GM12878 (cell line): Measurements from ENCODE around the gene CDC37. TPM values are rescaled to one million over a fixed set of nuclear protein-coding genes. Genes with fewer than 3 reads are reported as not detected.

Source experiments
- CREM ChIP-seq: IDR thresholded peaks from 2 replicates; pipeline ENCODE4 v1.6.1; 2014; ENCODE audit warnings: antibody characterized with exemption, low read depth
- IKZF1 ChIP-seq: fragments of 450-650 bp; conservative IDR thresholded peaks from 2 replicates; pipeline ENCODE4 v1.6.1; 2017; ENCODE audit warnings: antibody characterized with exemption, mild to moderate bottlenecking
- JUND ChIP-seq: IDR thresholded peaks from 2 replicates; pipeline ENCODE4 v1.6.1; 2012; ENCODE audit warnings: low read depth, mild to moderate bottlenecking, low read length, improper control_type of control experiment, moderate library complexity
- KAT2A ChIP-seq: conservative IDR thresholded peaks from 2 replicates; pipeline ENCODE4 v1.6.1; 2011; ENCODE audit warnings: low read depth, low read length; ENCODE audit not compliant: control insufficient read depth
- KDM1A ChIP-seq: fragments of 200-600 bp; sonication (generic); IDR thresholded peaks from 2 replicates; pipeline ENCODE4 v1.6.1; 2016; ENCODE audit warnings: borderline replicate concordance
- KLF5 ChIP-seq: fragments of 450-650 bp; IDR thresholded peaks from 2 replicates; pipeline ENCODE4 v1.6.1; 2014; ENCODE audit warnings: mild to moderate bottlenecking; ENCODE audit not compliant: partially characterized antibody
- MXI1 ChIP-seq: fragments of 150-350 bp; IDR thresholded peaks from 2 replicates; pipeline ENCODE4 v1.6.1; 2011; ENCODE audit warnings: low read depth, mild to moderate bottlenecking, inconsistent platforms, low read length, improper control_type of control experiment
- NBN ChIP-seq: fragments of 450-650 bp; IDR thresholded peaks from 2 replicates; pipeline ENCODE4 v1.6.1; 2016
- RAD21 ChIP-seq: IDR thresholded peaks from 2 replicates; pipeline ENCODE4 v1.6.1; 2011; ENCODE audit warnings: mild to moderate bottlenecking, low read depth, low read length, moderate library complexity; ENCODE audit not compliant: insufficient read depth
- RELA ChIP-seq: fragments of 450-650 bp; IDR thresholded peaks from 2 replicates; pipeline ENCODE4 v1.8.0; 2014; ENCODE audit warnings: borderline replicate concordance; ENCODE audit not compliant: partially characterized antibody
- SRF ChIP-seq, 2 experiments: IDR thresholded peaks; 2 replicates each; pipeline ENCODE4 v1.6.1; 2011; ENCODE audit warnings: low read depth in 2 of 2, low read length in 2 of 2, mild to moderate bottlenecking in 1 of 2, moderate library complexity in 1 of 2
- WRNIP1 ChIP-seq: IDR thresholded peaks from 2 replicates; pipeline ENCODE4 v1.6.1; 2011; ENCODE audit warnings: low read depth, low read length, improper control_type of control experiment, borderline replicate concordance
- polyA plus RNA-seq, 11 experiments: library from polyadenylated mRNA; depleted of rRNA in 4 of 11; unstranded in 6 of 11; stranded (reverse) in 5 of 11; fragments of >200 nt; fragmentation: Nextera tagmentation in 4 of 11; fragmentation: Illumina TruSeq in 1 of 11; extraction: Ambion mirVana in 4 of 11; extraction: Trizol in 1 of 11; gene quantifications; 1 replicate in 1 of 11; 2 replicates in 10 of 11; pipeline versions ENCODE4 v1.2.1 to v1.2.3, GENCODE V29; 2011 to 2016; ENCODE audit warnings: inconsistent platforms in 2 of 11, missing spikeins in 2 of 11, low read depth in 1 of 11
- total RNA-seq, 4 experiments: library from RNA; depleted of rRNA in 3 of 4; stranded (reverse); fragments of >200 nt in 3 of 4; fragmentation: Illumina TruSeq in 1 of 4; extraction: Trizol in 1 of 4; gene quantifications; 2 replicates each; pipeline versions ENCODE4 v1.2.1 to v1.2.3, GENCODE V29; 2013 to 2021
- TF ChIP-seq, protein P1 (sequence below): fragments of 450-650 bp; IDR thresholded peaks from 2 replicates; pipeline ENCODE4 v1.6.1; 2018; ENCODE audit warnings: mild to moderate bottlenecking, low read depth, moderate library complexity; ENCODE audit not compliant: partially characterized antibody
- TF ChIP-seq, protein P2 (sequence below): fragments of 450-650 bp; IDR thresholded peaks from 2 replicates; pipeline ENCODE4 v1.6.1; 2017; ENCODE audit warnings: mild to moderate bottlenecking, moderate library complexity
- TF ChIP-seq, protein P3 (sequence below): fragments of 450-650 bp; IDR thresholded peaks from 2 replicates; pipeline ENCODE4 v1.6.1; 2016; ENCODE audit warnings: mild to moderate bottlenecking, moderate library complexity, borderline replicate concordance
- TF ChIP-seq, protein P4 (sequence below): fragments of 450-650 bp; IDR thresholded peaks from 2 replicates; pipeline ENCODE4 v1.6.1; 2018; ENCODE audit warnings: borderline replicate concordance, mild to moderate bottlenecking; ENCODE audit not compliant: partially characterized antibody

CDC37 gene
- total and polyA plus RNA-seq, 10 of the 15 experiments (the other 5 are each of a cell fraction or from before 2014, with no cell fraction given) = 4.7 to 265 (median 176) TPM

DNA sequence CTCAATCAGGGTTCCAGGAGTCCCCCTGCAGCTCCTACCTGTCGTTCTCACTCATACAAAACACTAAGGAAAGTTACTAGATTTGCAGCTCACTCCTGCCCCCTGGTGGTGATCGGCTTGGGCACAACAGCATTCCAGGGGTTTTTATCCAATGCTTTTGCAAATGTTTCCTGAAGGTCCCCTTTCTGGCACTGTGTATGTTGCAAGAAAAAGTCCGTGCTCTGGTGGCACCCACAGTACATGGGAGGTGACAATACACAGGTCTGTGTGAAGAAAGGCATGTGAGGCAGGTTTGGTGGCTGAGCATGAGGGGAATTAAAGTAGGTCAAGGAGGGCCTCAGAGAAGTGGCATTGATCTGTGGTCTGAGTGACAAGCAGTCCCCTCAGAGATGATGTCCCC, 14.4 kb downstream of the CDC37 start (continued):
- TF ChIP-seq, protein P1, sequence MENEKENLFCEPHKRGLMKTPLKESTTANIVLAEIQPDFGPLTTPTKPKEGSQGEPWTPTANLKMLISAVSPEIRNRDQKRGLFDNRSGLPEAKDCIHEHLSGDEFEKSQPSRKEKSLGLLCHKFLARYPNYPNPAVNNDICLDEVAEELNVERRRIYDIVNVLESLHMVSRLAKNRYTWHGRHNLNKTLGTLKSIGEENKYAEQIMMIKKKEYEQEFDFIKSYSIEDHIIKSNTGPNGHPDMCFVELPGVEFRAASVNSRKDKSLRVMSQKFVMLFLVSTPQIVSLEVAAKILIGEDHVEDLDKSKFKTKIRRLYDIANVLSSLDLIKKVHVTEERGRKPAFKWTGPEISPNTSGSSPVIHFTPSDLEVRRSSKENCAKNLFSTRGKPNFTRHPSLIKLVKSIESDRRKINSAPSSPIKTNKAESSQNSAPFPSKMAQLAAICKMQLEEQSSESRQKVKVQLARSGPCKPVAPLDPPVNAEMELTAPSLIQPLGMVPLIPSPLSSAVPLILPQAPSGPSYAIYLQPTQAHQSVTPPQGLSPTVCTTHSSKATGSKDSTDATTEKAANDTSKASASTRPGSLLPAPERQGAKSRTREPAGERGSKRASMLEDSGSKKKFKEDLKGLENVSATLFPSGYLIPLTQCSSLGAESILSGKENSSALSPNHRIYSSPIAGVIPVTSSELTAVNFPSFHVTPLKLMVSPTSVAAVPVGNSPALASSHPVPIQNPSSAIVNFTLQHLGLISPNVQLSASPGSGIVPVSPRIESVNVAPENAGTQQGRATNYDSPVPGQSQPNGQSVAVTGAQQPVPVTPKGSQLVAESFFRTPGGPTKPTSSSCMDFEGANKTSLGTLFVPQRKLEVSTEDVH = no peak
- no peak for TF ChIP-seq WRNIP1
- peak; percentile 24; the same call in 1 of the 2 replicates for TF ChIP-seq NBN
- no peak for TF ChIP-seq JUND
- peak; percentile 89 for TF ChIP-seq IKZF1
- no peak for TF ChIP-seq KLF5
- TF ChIP-seq KDM1A = no peak
- TF ChIP-seq RAD21 = peak; percentile 84
- no peak for TF ChIP-seq CREM
- TF ChIP-seq, protein P2, sequence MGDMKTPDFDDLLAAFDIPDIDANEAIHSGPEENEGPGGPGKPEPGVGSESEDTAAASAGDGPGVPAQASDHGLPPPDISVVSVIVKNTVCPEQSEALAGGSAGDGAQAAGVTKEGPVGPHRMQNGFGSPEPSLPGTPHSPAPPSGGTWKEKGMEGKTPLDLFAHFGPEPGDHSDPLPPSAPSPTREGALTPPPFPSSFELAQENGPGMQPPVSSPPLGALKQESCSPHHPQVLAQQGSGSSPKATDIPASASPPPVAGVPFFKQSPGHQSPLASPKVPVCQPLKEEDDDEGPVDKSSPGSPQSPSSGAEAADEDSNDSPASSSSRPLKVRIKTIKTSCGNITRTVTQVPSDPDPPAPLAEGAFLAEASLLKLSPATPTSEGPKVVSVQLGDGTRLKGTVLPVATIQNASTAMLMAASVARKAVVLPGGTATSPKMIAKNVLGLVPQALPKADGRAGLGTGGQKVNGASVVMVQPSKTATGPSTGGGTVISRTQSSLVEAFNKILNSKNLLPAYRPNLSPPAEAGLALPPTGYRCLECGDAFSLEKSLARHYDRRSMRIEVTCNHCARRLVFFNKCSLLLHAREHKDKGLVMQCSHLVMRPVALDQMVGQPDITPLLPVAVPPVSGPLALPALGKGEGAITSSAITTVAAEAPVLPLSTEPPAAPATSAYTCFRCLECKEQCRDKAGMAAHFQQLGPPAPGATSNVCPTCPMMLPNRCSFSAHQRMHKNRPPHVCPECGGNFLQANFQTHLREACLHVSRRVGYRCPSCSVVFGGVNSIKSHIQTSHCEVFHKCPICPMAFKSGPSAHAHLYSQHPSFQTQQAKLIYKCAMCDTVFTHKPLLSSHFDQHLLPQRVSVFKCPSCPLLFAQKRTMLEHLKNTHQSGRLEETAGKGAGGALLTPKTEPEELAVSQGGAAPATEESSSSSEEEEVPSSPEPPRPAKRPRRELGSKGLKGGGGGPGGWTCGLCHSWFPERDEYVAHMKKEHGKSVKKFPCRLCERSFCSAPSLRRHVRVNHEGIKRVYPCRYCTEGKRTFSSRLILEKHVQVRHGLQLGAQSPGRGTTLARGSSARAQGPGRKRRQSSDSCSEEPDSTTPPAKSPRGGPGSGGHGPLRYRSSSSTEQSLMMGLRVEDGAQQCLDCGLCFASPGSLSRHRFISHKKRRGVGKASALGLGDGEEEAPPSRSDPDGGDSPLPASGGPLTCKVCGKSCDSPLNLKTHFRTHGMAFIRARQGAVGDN = no peak
- TF ChIP-seq MXI1 = no peak
- no peak for TF ChIP-seq RELA
- TF ChIP-seq KAT2A = no peak
- TF ChIP-seq SRF (IDR thresholded peaks at IDR 0.05; ENCODE audit: low read depth in 2 of 2, low read length in 2 of 2) = no peak
- TF ChIP-seq, protein P3, sequence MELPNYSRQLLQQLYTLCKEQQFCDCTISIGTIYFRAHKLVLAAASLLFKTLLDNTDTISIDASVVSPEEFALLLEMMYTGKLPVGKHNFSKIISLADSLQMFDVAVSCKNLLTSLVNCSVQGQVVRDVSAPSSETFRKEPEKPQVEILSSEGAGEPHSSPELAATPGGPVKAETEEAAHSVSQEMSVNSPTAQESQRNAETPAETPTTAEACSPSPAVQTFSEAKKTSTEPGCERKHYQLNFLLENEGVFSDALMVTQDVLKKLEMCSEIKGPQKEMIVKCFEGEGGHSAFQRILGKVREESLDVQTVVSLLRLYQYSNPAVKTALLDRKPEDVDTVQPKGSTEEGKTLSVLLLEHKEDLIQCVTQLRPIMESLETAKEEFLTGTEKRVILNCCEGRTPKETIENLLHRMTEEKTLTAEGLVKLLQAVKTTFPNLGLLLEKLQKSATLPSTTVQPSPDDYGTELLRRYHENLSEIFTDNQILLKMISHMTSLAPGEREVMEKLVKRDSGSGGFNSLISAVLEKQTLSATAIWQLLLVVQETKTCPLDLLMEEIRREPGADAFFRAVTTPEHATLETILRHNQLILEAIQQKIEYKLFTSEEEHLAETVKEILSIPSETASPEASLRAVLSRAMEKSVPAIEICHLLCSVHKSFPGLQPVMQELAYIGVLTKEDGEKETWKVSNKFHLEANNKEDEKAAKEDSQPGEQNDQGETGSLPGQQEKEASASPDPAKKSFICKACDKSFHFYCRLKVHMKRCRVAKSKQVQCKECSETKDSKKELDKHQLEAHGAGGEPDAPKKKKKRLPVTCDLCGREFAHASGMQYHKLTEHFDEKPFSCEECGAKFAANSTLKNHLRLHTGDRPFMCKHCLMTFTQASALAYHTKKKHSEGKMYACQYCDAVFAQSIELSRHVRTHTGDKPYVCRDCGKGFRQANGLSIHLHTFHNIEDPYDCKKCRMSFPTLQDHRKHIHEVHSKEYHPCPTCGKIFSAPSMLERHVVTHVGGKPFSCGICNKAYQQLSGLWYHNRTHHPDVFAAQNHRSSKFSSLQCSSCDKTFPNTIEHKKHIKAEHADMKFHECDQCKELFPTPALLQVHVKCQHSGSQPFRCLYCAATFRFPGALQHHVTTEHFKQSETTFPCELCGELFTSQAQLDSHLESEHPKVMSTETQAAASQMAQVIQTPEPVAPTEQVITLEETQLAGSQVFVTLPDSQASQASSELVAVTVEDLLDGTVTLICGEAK = no peak
- TF ChIP-seq, protein P4, sequence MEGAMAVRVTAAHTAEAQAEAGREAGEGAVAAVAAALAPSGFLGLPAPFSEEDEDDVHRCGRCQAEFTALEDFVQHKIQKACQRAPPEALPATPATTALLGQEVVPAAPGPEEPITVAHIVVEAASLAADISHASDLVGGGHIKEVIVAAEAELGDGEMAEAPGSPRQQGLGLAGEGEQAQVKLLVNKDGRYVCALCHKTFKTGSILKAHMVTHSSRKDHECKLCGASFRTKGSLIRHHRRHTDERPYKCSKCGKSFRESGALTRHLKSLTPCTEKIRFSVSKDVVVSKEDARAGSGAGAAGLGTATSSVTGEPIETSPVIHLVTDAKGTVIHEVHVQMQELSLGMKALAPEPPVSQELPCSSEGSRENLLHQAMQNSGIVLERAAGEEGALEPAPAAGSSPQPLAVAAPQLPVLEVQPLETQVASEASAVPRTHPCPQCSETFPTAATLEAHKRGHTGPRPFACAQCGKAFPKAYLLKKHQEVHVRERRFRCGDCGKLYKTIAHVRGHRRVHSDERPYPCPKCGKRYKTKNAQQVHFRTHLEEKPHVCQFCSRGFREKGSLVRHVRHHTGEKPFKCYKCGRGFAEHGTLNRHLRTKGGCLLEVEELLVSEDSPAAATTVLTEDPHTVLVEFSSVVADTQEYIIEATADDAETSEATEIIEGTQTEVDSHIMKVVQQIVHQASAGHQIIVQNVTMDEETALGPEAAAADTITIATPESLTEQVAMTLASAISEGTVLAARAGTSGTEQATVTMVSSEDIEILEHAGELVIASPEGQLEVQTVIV = no peak
